Mucosa of rectum (tissue), 2 donors: ENCODE measurements around the gene RPS6KB1.
"Not testable (repeated sequence)": the region's sequence is repeated elsewhere in the genome, so short reads cannot be mapped to it uniquely, and the experiment has no call there.

Experiments
- H3K27ac ChIP-seq, 2 donors: one replicate each; pipeline ENCODE4 v1.7.0; 2013; ENCODE audit warnings: inconsistent platforms in 2 of 2, low read depth in 2 of 2, low read length in 2 of 2
- H3K27me3 ChIP-seq, 2 donors: one replicate each; pipeline ENCODE4 v1.7.0; 2013; ENCODE audit warnings: low read length in 2 of 2; ENCODE audit not compliant: control insufficient read depth in 2 of 2, insufficient read depth in 2 of 2
- H3K36me3 ChIP-seq, 2 donors: one replicate each; pipeline ENCODE4 v1.7.0; 2013; ENCODE audit warnings: low read length in 2 of 2; ENCODE audit not compliant: control insufficient read depth in 2 of 2, insufficient read depth in 2 of 2
- H3K4me1 ChIP-seq, 2 donors: one replicate each; pipeline ENCODE4 v1.7.0; 2013; ENCODE audit warnings: low read length in 2 of 2, mild to moderate bottlenecking in 1 of 2; ENCODE audit not compliant: control insufficient read depth in 2 of 2, insufficient read depth in 2 of 2
- H3K4me3 ChIP-seq, 2 donors: one replicate each; pipeline ENCODE4 v1.7.0; 2013; ENCODE audit warnings: low read length in 2 of 2
- H3K9ac ChIP-seq, 2 donors: one replicate each; pipeline ENCODE4 v1.7.0; 2013; ENCODE audit warnings: low read length in 2 of 2, low read depth in 1 of 2, mild to moderate bottlenecking in 1 of 2
- H3K9me3 ChIP-seq, 2 donors: one replicate each; pipeline ENCODE4 v1.7.0; 2013; ENCODE audit warnings: low read length in 2 of 2; ENCODE audit not compliant: control insufficient read depth in 2 of 2
- donor health status: healthy.
- donor health status: Normal muscosa, but diverticular disease.

RPS6KB1 gene

DNA sequence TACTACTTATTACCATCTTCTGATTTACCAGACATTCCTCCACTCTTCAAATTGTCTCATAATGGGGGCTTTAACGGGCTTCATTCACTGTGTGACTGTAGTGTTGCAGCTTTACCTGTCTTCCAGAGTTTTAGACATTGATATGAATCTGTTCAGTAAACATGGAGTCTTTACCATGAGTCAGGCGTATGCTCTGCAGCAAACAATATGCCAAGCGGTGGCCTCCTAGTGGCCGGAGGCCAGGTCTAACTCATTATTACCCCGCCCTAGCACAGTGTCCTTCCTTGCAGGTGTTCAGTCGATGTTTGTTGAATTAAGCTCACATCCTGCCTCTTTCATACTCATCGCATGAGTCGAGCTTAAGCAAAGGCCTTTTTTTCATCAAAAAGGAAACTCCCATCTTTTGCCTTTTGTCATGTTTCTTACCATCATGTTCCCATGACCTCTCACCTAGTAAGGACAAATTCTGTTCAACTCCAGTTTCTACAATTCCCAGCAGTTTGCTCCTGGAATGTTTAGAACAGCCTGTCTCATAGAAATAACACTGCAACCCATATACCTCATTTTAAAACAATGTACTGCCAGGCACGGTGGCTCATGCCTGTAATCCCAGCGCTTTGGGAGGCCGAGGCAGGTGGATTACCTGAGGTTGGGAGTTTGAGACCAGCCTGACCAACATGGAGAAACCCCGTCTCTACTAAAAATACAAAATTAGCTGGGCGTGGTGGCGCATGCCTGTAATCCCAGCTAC, 39.6 kb upstream of the RPS6KB1 start:
- H3K4me3 ChIP-seq: no peak overlapping the region
- H3K27me3 ChIP-seq: no peaks in the 10 kb centered on the region
- H3K27ac ChIP-seq: peak overlapping the region; percentile 52 to 75
- H3K9me3 ChIP-seq: no peaks in the 10 kb centered on the region
- peaks cover 30 to 35% of the 10 kb centered on the region in 2 donors for H3K4me1 ChIP-seq
- no peaks in the 10 kb centered on the region for H3K36me3 ChIP-seq
- peak overlapping the region in 1 of 2 donors; percentile 19 for H3K9ac ChIP-seq

DNA sequence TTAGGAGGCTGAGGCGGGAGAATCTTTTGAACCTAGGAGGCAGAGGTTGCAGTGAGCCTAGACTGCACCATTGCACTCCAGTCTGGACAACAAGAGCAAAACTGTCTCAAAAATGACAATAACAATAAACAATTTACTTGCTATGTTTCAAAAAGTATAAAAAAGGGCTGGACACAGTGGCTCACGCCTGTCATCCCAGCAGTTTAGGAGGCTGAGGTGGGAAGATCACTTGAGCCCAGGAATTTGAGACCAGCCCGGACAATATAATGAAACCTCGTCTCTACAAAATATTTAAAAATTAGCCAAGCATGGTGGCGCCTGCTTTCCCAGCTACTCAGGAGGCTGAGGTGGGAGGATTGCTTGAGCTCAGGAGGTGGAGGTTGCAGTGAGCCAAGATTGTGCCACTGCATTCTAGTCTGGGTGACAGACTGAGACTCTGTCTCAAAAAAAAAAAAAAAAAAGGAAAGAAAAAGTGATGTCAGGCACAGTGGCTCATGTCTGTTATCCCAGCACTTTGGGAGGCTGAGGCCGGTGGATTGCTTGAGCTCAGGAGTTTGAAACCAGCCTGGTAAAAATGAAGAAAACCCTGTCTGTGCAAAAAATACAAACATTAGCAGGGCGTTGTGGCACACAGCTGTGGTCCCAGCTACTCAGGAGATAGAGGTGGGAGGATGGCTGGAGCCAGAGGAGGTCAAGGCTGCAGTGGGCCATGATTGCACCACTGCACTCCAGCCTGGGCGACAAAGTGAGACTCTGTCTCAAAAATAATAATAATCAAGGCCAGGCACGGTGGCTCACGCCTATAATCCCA, 38.8 kb upstream of the RPS6KB1 start:
- H3K4me3 ChIP-seq, H3K27me3 ChIP-seq, H3K9ac ChIP-seq, H3K36me3 ChIP-seq, H3K9me3 ChIP-seq: not testable (repeated sequence)
- Histone ChIP-seq H3K27ac (peak overlapping the region; percentile 52 to 75), H3K4me1 (peaks cover 22 to 28% of the 10 kb centered on the region in 2 donors)

DNA sequence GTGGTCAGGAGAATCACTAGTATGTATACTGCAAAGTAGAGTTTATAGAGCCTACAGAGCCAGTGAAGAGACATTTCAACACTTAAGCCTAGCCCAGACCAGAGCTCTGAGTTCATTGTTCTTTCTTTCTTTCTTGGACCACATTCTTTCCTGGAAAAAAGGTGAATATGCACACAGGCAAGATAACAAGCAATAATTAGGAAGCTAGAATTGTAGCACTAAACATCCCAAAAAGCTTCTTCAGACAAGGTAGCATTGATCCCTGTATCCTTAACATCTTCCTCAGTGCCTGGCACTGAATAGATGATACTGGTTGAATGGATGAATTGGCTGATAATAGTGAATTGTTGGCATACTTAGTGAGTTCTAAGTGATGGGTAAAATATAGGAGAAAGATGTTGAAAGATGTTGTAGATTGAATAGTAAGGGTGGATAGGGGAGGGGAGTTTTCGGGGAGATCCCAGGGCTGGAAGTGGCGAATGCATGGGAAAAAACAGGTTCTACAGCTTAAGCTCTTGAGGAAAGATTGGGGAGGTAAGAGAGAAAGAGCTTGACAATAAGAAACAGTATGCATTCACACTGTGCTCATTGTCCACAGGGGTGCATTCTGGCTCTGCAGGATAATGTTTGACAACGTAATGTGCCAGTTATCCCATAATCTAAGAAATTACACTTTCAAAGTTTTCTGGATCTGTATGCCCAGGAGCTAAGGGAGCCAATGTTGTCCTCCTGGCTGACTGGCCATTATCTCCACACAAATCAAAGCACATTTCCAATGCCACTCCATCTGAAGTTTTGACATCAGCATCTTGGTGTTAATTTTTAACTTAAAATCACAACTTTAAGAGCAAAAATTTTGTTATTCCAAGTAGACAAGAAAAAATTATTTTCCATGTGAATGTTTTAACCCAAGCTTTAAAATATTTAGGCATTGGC, 35.8 kb upstream of the RPS6KB1 start:
- Histone ChIP-seq H3K4me3 (no peak overlapping the region), H3K36me3 (peaks cover 0 to 5% of the 10 kb centered on the region in 2 donors), H3K9ac (no peak overlapping the region), H3K9me3 (no peaks in the 10 kb centered on the region), H3K27me3 (no peaks in the 10 kb centered on the region), H3K27ac (no peak overlapping the region), H3K4me1 (peaks cover 3 to 14% of the 10 kb centered on the region in 2 donors)

DNA sequence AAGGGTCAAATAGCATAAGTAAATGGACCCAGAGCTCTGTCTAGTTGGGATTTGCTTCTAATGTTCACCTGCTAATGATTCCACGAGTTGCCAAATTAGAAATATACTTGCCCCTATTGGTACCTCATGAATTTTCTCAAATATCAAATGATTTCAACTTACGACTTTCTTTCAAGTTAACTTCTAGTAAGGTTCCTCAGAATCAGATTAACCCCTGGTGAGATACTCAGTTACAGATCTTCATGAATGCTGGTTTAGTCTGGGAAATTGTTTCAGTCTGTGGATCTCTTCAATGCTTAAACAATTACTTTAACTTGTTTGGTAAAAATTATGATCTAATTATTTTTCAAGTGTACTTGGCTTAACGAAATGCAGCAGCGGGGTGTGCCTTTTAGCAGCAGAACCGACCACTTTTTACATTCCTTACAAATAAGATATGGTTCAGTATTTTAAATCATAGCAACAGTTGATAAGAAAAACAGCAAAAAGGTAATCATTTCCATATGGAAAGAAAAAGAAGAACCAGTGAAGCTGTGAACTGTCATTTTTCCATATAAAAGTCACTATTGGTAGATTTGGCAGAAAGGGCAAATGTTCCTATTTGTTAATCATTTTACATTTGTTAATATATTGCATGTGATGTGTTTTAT, 34.6 kb upstream of the RPS6KB1 start:
- no peak overlapping the region for H3K4me3 ChIP-seq
- H3K9me3 ChIP-seq: no peaks in the 10 kb centered on the region
- H3K9ac ChIP-seq: no peak overlapping the region
- H3K36me3 ChIP-seq: peaks cover 3 to 6% of the 10 kb centered on the region in 2 donors
- H3K27me3 ChIP-seq: no peaks in the 10 kb centered on the region
- no peak overlapping the region for H3K27ac ChIP-seq
- peaks cover 2 to 4% of the 10 kb centered on the region in 2 donors for H3K4me1 ChIP-seq

DNA sequence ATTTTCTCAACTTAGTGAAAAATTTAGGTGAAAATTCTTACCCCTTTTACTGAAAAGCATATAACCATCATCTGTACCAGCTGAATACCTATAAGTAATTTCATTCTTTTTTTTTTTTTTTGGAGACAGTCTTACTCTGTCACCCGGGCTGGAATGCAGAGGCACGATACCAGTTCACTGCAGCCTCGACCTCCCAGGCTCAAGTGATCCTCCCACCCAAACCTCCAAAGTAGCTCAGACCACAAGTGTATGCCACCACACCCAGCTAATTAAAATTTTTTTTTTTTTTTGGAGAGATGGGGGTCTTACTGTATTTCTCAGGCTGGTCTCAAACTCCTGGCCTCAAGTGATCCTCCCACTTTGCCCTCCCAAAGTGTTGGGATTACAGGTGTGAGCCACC, 34.0 kb upstream of the RPS6KB1 start:
- no peaks in the 10 kb centered on the region for H3K9me3 ChIP-seq
- no peaks in the 10 kb centered on the region for H3K27me3 ChIP-seq
- H3K4me1 ChIP-seq: no peaks in the 10 kb centered on the region
- H3K9ac ChIP-seq: no peak overlapping the region
- H3K4me3 ChIP-seq: no peak overlapping the region
- peaks cover 3 to 6% of the 10 kb centered on the region in 2 donors for H3K36me3 ChIP-seq
- no peak overlapping the region for H3K27ac ChIP-seq

DNA sequence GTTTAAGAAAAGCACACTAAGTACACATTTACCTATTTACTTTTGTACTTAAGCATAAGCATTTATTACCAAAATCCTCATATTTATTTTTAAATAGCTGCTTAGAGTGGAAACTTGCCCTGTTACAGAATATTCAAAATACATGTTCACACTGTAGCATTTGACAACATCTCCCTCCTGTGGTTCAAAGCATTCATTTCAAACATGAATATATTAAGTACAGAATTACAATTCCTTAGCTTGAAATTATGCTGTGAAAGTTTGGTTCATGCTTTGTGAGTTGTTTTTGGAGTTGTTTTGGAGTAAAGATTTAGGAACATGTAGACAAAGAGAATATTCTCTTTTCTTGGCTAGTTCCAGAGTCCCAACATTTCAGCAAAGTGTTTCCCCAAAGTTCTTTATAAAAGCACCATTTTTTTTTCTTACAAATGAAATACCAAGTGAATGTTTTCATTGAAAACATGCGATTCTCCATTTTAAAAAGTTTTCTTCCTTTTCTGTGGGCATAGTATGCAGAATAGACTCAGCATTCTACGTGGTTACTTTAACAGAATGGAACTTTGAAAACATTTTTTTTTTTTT, 33.4 kb upstream of the RPS6KB1 start:
- no peak overlapping the region for H3K4me3 ChIP-seq
- no peaks in the 10 kb centered on the region for H3K9me3 ChIP-seq
- H3K9ac ChIP-seq: no peak overlapping the region
- H3K4me1 ChIP-seq: no peaks in the 10 kb centered on the region
- H3K27me3 ChIP-seq: no peaks in the 10 kb centered on the region
- H3K27ac ChIP-seq: no peak overlapping the region
- peaks cover 3 to 6% of the 10 kb centered on the region in 2 donors for H3K36me3 ChIP-seq

DNA sequence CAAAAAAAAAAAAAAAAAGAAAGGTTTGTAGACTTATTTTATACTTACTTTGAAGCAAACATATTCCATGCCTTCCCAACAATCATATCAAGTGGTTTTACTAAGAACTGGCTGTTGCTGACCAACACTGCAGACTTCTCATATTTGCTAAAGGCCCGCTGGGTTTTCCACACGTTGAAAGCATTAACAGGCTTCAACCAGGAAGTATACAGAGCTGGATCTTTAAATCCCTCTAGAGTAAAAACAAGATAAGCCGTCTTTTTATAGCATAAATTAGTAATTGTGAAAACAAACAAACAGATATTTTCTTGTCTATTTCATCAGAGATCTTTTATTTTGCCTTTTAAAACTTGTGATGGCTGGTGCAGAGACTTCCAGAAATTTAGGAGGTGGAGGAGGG, 29.3 kb upstream of the RPS6KB1 start:
- Histone ChIP-seq H3K4me3 (no peak overlapping the region), H3K9me3 (no peaks in the 10 kb centered on the region), H3K27me3 (no peaks in the 10 kb centered on the region), H3K9ac (no peak overlapping the region), H3K36me3 (peaks cover 3 to 6% of the 10 kb centered on the region in 2 donors), H3K27ac (no peak overlapping the region), H3K4me1 (no peaks in the 10 kb centered on the region)

DNA sequence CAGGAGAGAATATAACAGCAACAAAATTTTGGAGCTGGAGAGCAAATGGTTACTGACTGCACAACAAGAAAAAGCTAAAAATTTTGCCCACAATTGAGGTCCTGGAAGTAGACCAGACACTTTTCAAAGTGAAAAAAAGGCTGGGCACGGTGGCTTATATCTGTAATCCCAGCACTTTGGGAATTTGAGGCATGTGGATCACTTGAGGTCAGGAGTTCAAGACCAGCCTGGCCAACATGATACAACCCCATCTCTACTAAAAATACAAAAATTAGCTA, 23.0 kb upstream of the RPS6KB1 start:
- no peak overlapping the region for H3K27ac ChIP-seq
- H3K9ac ChIP-seq: no peak overlapping the region
- H3K27me3 ChIP-seq: no peaks in the 10 kb centered on the region
- H3K4me1 ChIP-seq: no peaks in the 10 kb centered on the region
- H3K9me3 ChIP-seq: no peaks in the 10 kb centered on the region
- no peak overlapping the region for H3K4me3 ChIP-seq
- H3K36me3 ChIP-seq: peaks cover 0 to 9% of the 10 kb centered on the region in 2 donors

DNA sequence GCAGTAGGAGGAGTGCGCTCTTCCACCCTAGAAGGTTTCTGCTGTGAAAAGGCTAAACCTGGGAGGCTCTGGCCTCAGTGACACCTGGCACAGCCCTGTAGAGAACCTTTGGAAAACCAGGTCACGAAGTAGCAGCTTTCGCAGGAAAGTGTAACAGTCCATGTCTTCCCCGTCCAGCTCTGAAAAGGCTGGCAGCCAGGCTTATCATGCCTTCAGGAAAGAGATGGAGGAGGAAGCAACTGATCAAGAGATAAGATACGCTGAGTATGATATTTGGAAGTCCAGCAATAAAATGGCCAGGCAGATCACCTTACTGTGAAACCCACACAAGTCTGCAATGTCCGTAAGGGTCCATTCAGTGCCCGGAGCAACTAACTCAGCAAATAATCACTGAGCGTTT, 22.4 kb upstream of the RPS6KB1 start:
- Histone ChIP-seq H3K27ac (no peak overlapping the region), H3K9ac (no peak overlapping the region), H3K9me3 (no peaks in the 10 kb centered on the region), H3K4me1 (no peaks in the 10 kb centered on the region), H3K4me3 (no peak overlapping the region), H3K27me3 (no peaks in the 10 kb centered on the region), H3K36me3 (peaks cover 0 to 14% of the 10 kb centered on the region in 2 donors)
